AG10803 (cell line): ENCODE data around the gene SPI1.

Experiments used
- DNase-seq: peaks from one replicate; pipeline ENCODE4 v3.0.0; 2010; ENCODE audit warnings: low read depth
- H3K4me3 ChIP-seq: 2 replicates; pipeline ENCODE4 v1.5.1; 2011; ENCODE audit warnings: mild to moderate bottlenecking, low read length, control low read depth
- TF ChIP-seq, protein P1 (sequence below): conservative IDR thresholded peaks from 2 replicates; pipeline ENCODE4 v1.5.1; 2011; ENCODE audit warnings: mild to moderate bottlenecking, low read length, control low read depth, inconsistent platforms

The SPI1 gene

DNA sequence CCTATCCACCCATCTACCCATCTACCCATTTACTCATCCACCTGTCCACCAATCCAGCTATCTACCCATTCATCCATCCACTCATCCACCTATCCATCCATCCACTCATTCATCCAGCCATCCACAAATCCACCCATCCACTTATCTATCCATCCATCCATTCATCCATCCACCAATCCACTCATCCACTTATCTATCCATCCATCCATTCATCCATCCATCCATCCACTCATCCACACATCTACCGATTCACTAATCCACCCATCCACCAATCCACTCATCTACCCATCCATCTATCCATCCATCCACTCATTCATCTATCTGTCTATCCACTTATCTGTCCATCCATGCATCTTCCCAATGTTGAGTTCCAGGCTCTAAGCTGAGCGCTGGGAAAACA, 1.7 kb upstream of the SPI1 start:
- no peak overlapping the region for H3K4me3 ChIP-seq
- no peak for DNase-seq
- TF ChIP-seq, protein P1, sequence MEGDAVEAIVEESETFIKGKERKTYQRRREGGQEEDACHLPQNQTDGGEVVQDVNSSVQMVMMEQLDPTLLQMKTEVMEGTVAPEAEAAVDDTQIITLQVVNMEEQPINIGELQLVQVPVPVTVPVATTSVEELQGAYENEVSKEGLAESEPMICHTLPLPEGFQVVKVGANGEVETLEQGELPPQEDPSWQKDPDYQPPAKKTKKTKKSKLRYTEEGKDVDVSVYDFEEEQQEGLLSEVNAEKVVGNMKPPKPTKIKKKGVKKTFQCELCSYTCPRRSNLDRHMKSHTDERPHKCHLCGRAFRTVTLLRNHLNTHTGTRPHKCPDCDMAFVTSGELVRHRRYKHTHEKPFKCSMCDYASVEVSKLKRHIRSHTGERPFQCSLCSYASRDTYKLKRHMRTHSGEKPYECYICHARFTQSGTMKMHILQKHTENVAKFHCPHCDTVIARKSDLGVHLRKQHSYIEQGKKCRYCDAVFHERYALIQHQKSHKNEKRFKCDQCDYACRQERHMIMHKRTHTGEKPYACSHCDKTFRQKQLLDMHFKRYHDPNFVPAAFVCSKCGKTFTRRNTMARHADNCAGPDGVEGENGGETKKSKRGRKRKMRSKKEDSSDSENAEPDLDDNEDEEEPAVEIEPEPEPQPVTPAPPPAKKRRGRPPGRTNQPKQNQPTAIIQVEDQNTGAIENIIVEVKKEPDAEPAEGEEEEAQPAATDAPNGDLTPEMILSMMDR = no peak

DNA sequence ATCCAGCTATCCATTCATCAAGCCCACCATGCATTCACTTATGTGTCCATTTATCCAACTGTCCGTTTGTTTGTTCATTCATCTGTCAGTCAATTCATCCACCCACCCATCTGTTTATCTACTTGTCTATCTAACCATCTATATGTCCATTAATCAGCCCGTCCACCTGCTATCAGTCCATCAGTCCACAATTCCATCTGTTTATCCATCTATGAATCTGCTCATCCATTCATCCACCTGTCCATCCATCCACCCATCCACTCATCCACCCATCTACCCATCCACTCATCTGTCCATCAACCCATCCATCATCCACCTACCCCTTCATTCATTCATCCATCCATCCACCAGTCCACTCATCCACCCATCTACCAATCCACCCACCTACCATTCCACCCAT, 970 bp upstream of the SPI1 start:
- no peak for DNase-seq
- H3K4me3 ChIP-seq = no peak overlapping the region
- TF ChIP-seq, protein P1 = no peak

DNA sequence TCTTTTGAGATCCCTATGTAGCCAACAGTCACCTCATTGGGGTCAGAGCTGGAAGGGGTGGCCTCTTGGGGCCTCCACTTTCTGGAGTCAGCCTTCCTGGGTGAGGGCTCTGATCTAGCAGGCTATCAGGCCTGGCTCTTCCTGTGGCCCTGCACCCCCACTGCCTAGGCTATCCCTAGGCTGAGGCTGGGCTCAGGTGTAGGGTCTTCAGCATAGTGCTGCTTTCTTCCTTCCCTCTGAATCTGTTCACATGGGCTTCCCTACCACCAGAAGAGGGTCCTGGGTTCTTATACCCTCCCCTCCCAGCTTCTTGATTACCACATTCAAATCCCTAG, 456 bp upstream of the SPI1 start:
- TF ChIP-seq, protein P1 = no peak
- H3K4me3 ChIP-seq = no peak overlapping the region
- no peak for DNase-seq

- H3K4me3 ChIP-seq = no peak overlapping the region
- TF ChIP-seq, protein P1 = no peak
- DNase-seq = no peak
These were observed 757 bp downstream of the SPI1 start for GRCh38 chr11:47377571-47378009.

- no peak overlapping the region for H3K4me3 ChIP-seq
- TF ChIP-seq, protein P1 = no peak
- no peak for DNase-seq
These were observed 1.6 kb downstream of the SPI1 start for GRCh38 chr11:47376525-47377371.

GRCh38 chr11:47376107-47376524, 2.2 kb downstream of the SPI1 start:
- TF ChIP-seq, protein P1 = no peak

DNA sequence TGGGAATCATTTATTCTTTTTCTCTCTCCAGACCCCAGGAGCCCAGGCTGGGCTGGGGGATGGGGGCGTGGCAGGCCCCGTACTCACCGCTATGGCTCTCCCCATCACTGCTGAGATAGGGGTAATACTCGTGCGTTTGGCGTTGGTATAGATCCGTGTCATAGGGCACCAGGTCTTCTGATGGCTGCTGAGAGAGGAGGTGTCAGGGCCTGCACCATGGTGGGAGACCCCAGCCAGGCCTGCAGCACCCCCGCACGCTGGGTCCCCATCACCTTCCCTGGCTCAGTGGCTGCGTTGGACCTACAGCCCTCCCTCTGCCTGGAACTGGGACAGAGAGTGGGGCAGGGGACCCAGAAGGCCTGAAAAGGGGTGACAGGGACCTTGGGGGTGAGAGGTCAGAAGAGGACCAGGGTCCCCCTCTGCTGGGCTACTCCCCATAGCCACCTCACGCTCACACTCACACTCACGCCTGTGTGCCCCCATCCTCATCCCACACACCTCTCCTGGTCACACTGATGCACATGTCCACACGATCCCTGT, 2.7 kb downstream of the SPI1 start:
- TF ChIP-seq, protein P1 = no peak
- H3K4me3 ChIP-seq = no peak overlapping the region
- no peak for DNase-seq

More at GRCh38 chr11:47376107-47376524, 2.2 kb downstream of the SPI1 start:
- no peak for DNase-seq
- H3K4me3 ChIP-seq = no peak overlapping the region
